ENCODE data around the gene ATXN2.

DNA sequence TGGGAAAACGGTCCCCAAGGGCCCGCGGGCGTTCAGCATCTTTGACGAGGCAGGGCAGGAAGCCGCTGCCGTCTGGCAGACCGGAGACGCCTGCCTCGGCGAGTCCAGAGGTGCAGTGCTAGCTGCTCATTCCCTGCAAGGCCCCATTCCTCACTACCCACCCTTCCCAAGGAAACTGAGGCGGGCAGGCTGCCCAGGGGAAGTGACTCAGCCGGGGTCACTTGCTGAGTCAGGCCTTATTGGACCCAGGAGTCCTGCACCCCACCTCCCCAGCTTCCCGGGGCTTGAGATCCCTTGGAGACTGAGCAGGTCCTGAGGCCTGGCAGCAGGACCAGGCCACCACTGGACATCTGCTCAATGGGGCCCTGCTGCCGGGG lies 189.7 kb downstream of the ATXN2 start:
- TF ChIP-seq, protein P1, sequence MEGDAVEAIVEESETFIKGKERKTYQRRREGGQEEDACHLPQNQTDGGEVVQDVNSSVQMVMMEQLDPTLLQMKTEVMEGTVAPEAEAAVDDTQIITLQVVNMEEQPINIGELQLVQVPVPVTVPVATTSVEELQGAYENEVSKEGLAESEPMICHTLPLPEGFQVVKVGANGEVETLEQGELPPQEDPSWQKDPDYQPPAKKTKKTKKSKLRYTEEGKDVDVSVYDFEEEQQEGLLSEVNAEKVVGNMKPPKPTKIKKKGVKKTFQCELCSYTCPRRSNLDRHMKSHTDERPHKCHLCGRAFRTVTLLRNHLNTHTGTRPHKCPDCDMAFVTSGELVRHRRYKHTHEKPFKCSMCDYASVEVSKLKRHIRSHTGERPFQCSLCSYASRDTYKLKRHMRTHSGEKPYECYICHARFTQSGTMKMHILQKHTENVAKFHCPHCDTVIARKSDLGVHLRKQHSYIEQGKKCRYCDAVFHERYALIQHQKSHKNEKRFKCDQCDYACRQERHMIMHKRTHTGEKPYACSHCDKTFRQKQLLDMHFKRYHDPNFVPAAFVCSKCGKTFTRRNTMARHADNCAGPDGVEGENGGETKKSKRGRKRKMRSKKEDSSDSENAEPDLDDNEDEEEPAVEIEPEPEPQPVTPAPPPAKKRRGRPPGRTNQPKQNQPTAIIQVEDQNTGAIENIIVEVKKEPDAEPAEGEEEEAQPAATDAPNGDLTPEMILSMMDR (IDR thresholded peaks at IDR 0.05; ENCODE audit: low read length), result no peak
- TF ChIP-seq EZH2 (IDR thresholded peaks at IDR 0.05; ENCODE audit: borderline replicate concordance, low read length), result no peak
